Skeletal muscle cell (primary cell): ENCODE data around the gene RRM1.

Experiments used
- DNase-seq: peaks from one replicate; pipeline ENCODE4 v3.0.0-alpha.2; 2010; ENCODE audit warnings: low read depth
- H3K4me3 ChIP-seq: 2 replicates; pipeline ENCODE4 v1.5.1; 2011; ENCODE audit warnings: low read depth, mild to moderate bottlenecking, control low read depth, low read length, moderate library complexity

The RRM1 gene

GRCh38 chr11:4074266-4074665 lies 20.3 kb upstream of the RRM1 start:
- no peak overlapping the region for H3K4me3 ChIP-seq
- DNase-seq, result no peak

GRCh38 chr11:4076774-4077173 lies 17.8 kb upstream of the RRM1 start:
- H3K4me3 ChIP-seq, result no peak overlapping the region
- DNase-seq, result no peak

- H3K4me3 ChIP-seq, result no peak overlapping the region
- no peak for DNase-seq
These were observed 11.4 kb upstream of the RRM1 start for GRCh38 chr11:4083198-4083597.

- no peak overlapping the region for H3K4me3 ChIP-seq
- DNase-seq, result no peak
These were observed 10.0 kb upstream of the RRM1 start for GRCh38 chr11:4084406-4085125.

GRCh38 chr11:4085575-4085974 lies 9.0 kb upstream of the RRM1 start:
- no peak overlapping the region for H3K4me3 ChIP-seq
- DNase-seq, result no peak

GRCh38 chr11:4086575-4087353 lies 7.8 kb upstream of the RRM1 start:
- no peak overlapping the region for H3K4me3 ChIP-seq
- no peak for DNase-seq

GRCh38 chr11:4087551-4087950 lies 7.0 kb upstream of the RRM1 start:
- DNase-seq, result no peak

GRCh38 chr11:4090258-4090657 lies 4.3 kb upstream of the RRM1 start:
- no peak overlapping the region for H3K4me3 ChIP-seq

More at GRCh38 chr11:4087551-4087950, 7.0 kb upstream of the RRM1 start:
- no peak overlapping the region for H3K4me3 ChIP-seq

GRCh38 chr11:4092026-4092425 lies 2.6 kb upstream of the RRM1 start:
- H3K4me3 ChIP-seq, result no peak overlapping the region
- DNase-seq, result no peak

More at GRCh38 chr11:4090258-4090657, 4.3 kb upstream of the RRM1 start:
- no peak for DNase-seq

- H3K4me3 ChIP-seq, result peak overlapping the region; percentile 77
- no peak for DNase-seq
These were observed 866 bp upstream of the RRM1 start for GRCh38 chr11:4093519-4094347.

GRCh38 chr11:4095509-4096230 lies 1.1 kb downstream of the RRM1 start:
- DNase-seq, result no peak

GRCh38 chr11:4098026-4098621 lies 3.5 kb downstream of the RRM1 start:
- no peak overlapping the region for H3K4me3 ChIP-seq
- DNase-seq, result no peak

More at GRCh38 chr11:4095509-4096230, 1.1 kb downstream of the RRM1 start:
- peak overlapping the region; percentile 77 for H3K4me3 ChIP-seq

- no peak for DNase-seq
These were observed 8.1 kb downstream of the RRM1 start for GRCh38 chr11:4102711-4103110.

GRCh38 chr11:4103269-4103668 lies 8.7 kb downstream of the RRM1 start:
- H3K4me3 ChIP-seq, result no peak overlapping the region
- DNase-seq, result no peak

More at GRCh38 chr11:4102711-4103110, 8.1 kb downstream of the RRM1 start:
- no peak overlapping the region for H3K4me3 ChIP-seq

GRCh38 chr11:4105916-4106315 lies 11.3 kb downstream of the RRM1 start:
- no peak for DNase-seq
- no peak overlapping the region for H3K4me3 ChIP-seq

GRCh38 chr11:4111834-4112233 lies 17.2 kb downstream of the RRM1 start:
- no peak for DNase-seq

GRCh38 chr11:4115128-4115527 lies 20.5 kb downstream of the RRM1 start:
- no peak for DNase-seq
- H3K4me3 ChIP-seq, result no peak overlapping the region

More at GRCh38 chr11:4111834-4112233, 17.2 kb downstream of the RRM1 start:
- H3K4me3 ChIP-seq, result no peak overlapping the region

GRCh38 chr11:4118107-4118506 lies 23.5 kb downstream of the RRM1 start:
- no peak overlapping the region for H3K4me3 ChIP-seq

GRCh38 chr11:4123218-4123617 lies 28.6 kb downstream of the RRM1 start:
- no peak overlapping the region for H3K4me3 ChIP-seq
- no peak for DNase-seq

More at GRCh38 chr11:4118107-4118506, 23.5 kb downstream of the RRM1 start:
- no peak for DNase-seq
